ENCODE data around the gene SLC1A3.
A peak's percentile ranks its signal among the peaks of the same experiment; 100 is the strongest.

The SLC1A3 gene

GRCh38 chr5:36685631-36686288 lies 79.4 kb downstream of the SLC1A3 start:
- DNase-seq (ENCODE audit: low spot score), result no peak

DNA sequence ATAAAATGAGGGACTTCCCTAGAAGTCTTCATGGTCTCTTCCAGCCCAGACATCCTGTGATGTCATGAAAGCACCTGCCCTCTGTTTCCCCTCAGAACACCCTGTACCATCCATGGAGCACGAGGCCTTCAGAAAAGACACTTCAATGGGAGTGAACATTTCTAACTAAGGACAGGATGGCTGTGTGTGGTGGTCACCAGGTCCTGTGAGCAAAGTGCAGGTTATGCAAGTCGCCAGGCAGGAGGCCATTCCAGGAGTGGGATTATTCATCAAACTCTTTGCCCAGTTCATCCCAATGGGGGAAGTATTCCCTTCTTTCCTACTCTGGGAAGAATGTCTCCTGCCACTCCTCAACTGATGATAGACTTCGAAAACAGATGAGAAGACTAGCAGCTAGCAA lies 80.5 kb downstream of the SLC1A3 start:
- DNase-seq (ENCODE audit: low spot score), result no peak

DNA sequence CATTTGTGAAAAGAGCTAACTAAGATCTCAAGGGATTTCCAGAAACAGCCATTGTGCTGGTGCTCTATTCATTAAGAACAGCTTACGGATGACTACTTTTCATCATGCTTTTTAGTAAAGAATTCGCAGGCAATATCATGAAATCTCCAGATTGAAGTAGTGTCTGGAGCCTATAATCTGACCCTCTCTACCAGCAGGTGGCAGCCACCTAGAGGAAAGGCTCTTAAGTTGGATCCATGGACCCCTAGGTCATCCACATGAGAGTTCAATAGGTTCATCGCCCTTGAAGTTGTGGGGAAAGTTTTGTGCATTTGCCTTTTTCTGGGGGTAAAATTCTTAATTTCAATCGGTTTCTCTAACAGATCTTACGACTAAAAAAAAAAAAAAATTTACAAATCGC lies 82.3 kb downstream of the SLC1A3 start:
- DNase-seq (ENCODE audit: low spot score), result no peak

GRCh38 chr5:36689225-36689624 lies 82.8 kb downstream of the SLC1A3 start:
- DNase-seq (ENCODE audit: low spot score), result no peak

DNA sequence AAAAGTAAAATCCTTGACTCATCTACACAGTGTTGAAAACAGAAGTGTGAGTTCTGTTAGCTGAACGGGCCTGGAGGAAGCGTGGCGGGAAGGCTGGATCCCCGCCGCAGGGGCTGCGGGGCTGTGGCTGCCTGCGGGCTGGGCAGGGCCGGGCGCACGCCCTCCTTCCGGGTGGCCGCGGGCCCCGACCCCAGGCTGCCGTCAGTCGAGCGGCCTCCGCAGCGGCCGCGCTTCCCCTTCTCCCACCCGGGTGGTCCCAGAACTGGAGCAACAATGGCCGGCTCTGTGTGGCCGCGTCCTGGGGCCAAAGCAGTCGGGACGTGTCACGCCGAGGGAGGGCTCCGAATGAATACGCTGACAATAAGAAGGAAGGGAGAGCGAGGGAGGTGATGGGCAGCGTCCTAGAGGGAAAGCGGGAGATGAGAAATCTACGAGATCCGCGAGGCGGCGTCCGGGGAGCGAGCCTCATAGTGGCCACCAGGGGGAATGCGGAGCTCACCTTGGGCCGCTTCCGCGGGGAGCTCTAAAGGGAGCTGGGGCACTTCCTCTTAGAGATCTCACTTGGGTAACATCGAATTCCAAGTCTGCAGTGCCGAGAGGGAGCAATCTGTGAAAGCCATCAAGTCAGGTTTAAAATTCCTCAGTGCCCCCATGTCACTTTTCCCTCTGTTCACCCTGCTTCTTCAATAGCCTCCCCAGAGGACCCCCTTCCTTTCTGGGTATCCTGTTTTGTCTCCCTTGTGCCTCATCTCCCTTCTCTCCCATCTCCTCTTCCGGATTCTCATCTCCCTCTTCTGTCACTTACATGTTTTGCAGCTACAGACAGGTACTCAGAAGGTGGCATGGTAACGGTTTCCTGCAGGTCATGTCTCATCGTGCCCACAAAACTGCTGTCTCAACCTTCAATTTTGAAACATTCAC lies 83.9 kb downstream of the SLC1A3 start:
- DNase-seq (ENCODE audit: low spot score), result peak; percentile 58

DNA sequence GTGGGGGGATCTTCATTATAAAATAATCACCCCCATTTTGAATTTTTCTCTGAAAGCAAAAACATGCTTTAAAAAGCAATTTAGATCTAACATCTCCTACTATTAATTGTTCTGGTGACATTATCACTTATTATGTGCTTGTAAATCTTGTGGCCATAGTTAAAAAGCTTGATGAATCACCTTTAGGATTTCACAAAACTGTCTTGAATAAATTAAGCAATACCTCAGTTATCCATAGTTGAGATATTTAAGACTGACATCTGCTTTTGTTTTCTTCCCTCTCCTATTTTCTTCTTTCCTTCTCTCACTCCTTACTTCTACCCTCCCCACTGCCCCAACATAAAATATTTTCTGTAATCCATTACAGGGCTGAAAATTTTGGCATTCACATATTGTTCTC lies 84.8 kb downstream of the SLC1A3 start:
- no peak for DNase-seq (ENCODE audit: low spot score)

DNA sequence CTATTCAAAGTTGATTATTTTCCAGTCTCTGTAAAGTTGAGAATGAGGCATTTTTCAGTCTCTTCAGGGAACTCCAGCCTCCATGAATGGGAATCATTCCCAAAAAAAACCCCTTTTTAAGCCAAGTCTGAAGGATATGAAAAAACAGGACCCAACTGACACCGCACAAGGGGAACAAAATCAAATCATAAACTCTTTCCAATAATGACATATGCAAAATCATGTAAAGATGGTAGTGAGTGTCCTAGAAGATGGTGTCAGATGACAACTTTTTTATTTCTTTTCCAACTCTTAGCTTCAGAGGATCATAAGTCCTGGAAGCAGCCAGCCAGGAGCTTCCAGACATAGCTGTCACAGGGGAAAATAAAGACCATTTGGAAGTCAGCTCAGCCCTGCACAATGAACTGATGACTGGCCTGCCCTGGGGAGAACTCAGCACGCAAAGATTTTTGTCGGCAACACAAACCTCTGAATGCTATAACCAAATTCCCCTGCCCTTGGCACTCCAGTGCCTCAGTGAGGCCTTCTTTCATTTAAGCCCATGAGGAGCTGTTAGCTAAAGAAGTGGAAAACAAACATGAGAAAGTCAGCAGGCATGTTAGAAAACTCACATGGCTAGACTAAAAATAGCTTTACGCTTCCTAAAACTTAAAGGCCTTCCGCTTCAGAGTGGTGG lies 85.4 kb downstream of the SLC1A3 start:
- DNase-seq (ENCODE audit: low spot score), result no peak

DNA sequence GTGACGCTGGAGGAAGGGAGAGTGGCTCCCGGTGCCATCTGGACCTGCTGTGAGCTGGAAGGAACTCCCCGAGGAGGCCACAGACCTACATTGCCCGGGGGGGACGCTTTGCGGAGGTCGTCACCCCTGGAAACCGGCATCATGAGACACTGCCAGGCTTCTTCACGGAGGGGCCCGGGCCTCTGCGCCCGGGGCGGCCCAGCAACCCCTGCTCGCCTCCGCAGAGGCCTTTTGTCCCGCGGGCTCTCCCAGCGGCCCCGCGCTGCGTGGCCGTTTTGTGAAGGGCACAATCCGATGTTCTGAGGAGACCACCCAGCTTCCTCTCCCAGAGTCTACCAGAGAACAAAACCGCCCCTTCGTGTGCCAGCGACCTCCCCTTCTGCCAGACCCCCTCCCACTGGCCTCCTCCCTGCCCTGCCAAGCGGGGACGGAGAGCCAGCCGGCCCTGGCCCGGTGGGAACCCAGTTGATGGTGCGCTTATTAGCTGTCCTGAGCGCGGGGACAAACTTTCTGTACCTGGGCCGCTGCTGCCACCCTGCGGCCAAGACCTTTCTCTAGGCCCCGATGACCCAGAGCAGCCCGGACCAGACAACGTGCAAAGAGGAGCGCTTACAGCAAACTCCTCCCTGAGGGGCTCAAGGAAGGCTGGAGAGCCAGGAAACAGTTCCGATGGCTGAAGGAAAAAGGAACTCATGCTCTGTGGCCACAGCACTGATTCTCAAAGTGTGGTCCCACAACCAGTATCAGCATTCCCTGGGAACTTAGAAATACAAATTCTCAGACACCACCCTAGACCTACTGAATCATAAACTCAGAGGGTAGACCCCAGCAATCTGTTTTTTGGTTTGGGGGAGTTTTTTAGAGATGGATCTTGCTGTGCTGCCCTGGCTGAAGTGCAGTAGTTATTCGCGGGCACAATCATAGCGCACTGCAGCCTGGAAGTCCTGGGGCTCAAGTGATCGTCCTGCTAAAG lies 86.7 kb downstream of the SLC1A3 start:
- DNase-seq (ENCODE audit: low spot score), result peak; percentile 71

DNA sequence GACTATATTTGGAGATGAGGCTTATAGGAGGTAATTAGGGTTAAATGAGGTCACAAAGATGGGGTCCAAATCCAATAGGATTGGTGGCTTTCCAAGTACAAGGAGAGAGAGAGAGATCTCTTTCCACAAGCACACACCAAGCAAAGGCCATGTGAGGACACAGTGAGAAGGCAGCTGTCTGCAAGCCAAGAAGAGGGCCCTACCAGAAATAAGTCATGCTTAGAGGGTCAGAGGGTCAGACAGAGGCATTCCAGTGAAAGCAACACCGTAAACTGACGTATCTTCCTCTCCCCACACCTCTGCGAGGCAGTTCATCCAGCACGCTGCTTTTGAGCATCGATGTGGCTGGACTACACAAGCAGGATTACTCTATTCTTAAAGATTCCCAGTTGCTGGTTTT lies 87.9 kb downstream of the SLC1A3 start:
- no peak for DNase-seq (ENCODE audit: low spot score)

- DNase-seq (ENCODE audit: low spot score), result peak; percentile 47
These were observed 89.8 kb downstream of the SLC1A3 start for GRCh38 chr5:36696059-36696673.

DNA sequence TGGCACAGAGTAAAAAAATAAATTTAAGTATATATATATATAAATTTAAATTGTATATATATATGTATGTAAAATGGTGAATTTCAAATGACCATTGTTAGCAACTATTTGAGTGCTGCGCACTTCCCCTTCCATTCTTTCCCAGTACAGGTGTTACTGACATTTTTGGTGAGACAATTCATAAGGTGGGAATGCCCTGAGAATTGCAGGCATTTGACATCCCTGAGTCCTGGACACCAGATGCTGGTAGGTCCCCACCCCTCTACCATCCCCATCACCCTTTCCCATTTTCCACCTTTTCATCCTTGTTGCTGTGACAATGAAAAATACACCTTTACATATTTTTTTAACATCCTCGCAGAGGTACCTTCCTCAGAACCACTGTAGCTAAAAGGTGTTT lies 91.6 kb downstream of the SLC1A3 start:
- DNase-seq (ENCODE audit: low spot score), result no peak

- no peak for DNase-seq (ENCODE audit: low spot score)
These were observed 94.8 kb downstream of the SLC1A3 start for GRCh38 chr5:36701085-36701698.

- no peak for DNase-seq (ENCODE audit: low spot score)
These were observed 96.9 kb downstream of the SLC1A3 start for GRCh38 chr5:36703245-36703860.

DNA sequence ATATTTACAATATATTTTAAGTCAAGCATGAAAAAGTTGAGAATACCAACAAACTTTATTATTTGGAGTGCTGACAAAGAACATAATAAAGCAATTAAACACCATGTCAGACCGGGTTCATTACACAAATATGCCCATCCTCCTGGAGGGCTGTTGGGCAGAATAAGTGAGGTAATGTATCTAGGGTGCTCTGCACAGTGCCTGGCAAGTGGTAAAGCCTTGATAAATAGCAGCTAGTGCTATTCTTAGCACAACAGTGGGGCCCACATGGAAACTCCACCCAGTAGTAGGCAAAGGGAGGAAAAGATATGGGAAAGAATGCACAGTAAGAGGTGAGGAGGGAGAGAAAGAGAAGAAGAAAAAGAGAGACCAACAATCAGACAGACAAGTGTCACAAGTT lies 97.7 kb downstream of the SLC1A3 start:
- DNase-seq (ENCODE audit: low spot score), result no peak

GRCh38 chr5:36705055-36705454 lies 98.6 kb downstream of the SLC1A3 start:
- DNase-seq (ENCODE audit: low spot score), result no peak

GRCh38 chr5:36706662-36707061 lies 100.3 kb downstream of the SLC1A3 start:
- DNase-seq (ENCODE audit: low spot score), result no peak

DNA sequence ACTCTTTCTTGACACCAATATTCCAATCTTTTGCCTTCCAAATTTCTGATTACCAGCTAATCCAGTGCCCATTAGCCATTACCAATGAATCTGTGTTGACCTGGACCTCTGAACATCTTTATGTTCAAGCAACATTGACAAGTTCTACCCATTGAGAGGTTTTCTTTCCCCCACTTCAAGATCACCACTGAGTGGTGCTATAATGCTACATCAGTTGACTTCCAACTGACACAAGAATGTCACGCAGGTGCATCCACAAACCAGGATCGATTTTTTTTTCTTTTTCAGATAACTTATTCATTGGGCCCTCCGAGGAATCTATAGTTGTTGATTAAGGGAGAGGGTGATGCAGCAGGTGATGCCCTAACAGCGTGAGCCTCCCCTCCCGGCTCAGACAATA lies 102.6 kb downstream of the SLC1A3 start:
- no peak for DNase-seq (ENCODE audit: low spot score)

DNA sequence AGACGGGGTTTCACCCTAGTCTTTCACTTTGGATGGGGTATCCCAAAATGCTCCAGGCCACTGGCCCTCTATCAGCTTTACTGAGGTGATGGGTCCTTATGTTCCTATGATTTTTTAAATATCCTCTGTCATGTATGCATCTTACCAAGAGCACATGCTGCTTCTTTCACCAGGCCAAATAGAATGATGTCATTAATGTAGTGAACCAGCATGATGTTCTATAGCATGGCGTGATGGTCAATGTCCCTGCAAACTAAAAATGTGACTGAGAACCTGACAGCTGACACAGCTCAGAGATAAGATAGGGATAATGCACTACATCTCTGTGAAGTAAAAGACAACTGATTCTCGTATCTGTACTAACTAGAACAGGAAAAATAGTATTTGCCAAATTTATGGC lies 103.6 kb downstream of the SLC1A3 start:
- no peak for DNase-seq (ENCODE audit: low spot score)

DNA sequence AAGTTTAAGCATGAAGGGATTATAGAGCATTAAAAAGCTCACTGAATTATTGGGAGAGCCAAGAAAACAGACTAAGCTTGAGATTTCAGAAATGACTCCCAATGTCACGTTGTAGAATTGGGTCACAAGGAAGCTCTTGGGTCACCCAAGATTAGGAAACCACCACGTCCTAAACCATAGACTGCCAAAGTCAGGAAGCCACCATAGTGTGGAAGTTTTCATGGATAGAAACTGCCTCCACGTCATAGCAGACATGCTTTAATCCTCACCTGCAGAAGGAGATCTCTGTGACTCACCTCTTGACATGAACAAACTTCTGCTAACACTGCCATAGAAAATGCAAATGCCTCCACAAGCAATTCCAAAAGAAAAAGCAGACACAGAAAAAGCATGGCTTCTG lies 106.3 kb downstream of the SLC1A3 start:
- no peak for DNase-seq (ENCODE audit: low spot score)

- DNase-seq (ENCODE audit: low spot score), result no peak
These were observed 107.1 kb downstream of the SLC1A3 start for GRCh38 chr5:36713541-36713940.

All from kidney capillary endothelial cell (primary cell).